Measurements from ENCODE around the gene CYB5R4. TPM values are rescaled to one million over a fixed set of nuclear protein-coding genes. Genes with fewer than 3 reads are reported as not detected.

Gene CYB5R4
- total RNA-seq, 1 experiment from 2014 or later: 17.5 TPM

DNA sequence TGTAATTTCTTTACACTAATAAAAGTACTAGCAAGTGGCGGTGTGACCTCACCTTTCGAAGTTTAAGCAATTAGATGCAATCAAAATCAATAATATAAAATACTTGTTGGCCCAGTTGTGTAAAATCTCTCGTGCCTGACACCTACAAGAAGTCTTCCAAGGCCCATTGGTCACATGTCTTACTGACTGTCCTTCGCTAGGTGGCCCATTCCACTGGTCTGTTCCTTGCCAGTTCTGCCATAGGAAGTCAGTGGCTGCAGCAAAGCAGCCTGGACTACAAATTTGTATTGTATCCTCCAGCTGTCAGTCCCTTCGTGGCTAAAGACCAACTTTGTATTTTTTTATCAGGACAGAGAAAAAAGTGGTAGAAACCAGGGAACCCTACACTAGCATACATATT lies 61.8 kb downstream of the CYB5R4 start:
- H2BK20ac ChIP-seq (ENCODE audit: low read depth, low read length, poor library complexity, severe bottlenecking): no peak overlapping the region
- peak; percentile 50 for DNase-seq
- no peak overlapping the region for H3K23ac ChIP-seq (ENCODE audit: insufficient read length, low read depth, low read length)
- no peak overlapping the region for H4K91ac ChIP-seq (ENCODE audit: insufficient read length, low read depth, low read length)
- no peaks in the 10 kb centered on the region for H3K9me3 Mint-ChIP-seq
- H3K79me1 ChIP-seq (ENCODE audit: insufficient read depth, low read depth, low read length, poor library complexity, severe bottlenecking): no peaks in the 10 kb centered on the region
- no peak overlapping the region for H2AK5ac ChIP-seq (ENCODE audit: insufficient read length, low read length)
- H2BK12ac ChIP-seq (ENCODE audit: insufficient read length, low read depth, low read length): no peak overlapping the region
- H3K4me1 ChIP-seq (ENCODE audit: insufficient read depth, low read length): no peaks in the 10 kb centered on the region
- no peak overlapping the region for H3K56ac ChIP-seq (ENCODE audit: insufficient read length, low read depth, low read length)
- H3K79me2 ChIP-seq (ENCODE audit: insufficient read depth, low read length): no peaks in the 10 kb centered on the region
- no peak overlapping the region for H3K18ac ChIP-seq (ENCODE audit: insufficient read length, low read depth, low read length)
- no peak overlapping the region for H3K4ac ChIP-seq (ENCODE audit: low read depth, low read length)
- no peaks in the 10 kb centered on the region for H3K4me1 Mint-ChIP-seq
- H3K27ac ChIP-seq (ENCODE audit: insufficient read length, low read depth, low read length): no peak overlapping the region
- no peak overlapping the region for H3K4me2 ChIP-seq (ENCODE audit: insufficient read depth, insufficient read length, low read length)
- H3K27ac Mint-ChIP-seq: no peak overlapping the region
- H2AFZ ChIP-seq (ENCODE audit: low read length): no peak overlapping the region
- no peak overlapping the region for H2BK120ac ChIP-seq (ENCODE audit: low read depth, low read length, poor library complexity, severe bottlenecking)
- no peak overlapping the region for H4K5ac ChIP-seq (ENCODE audit: insufficient read length, low read depth, low read length)
- H4K20me1 ChIP-seq (ENCODE audit: control insufficient read depth, insufficient read depth, insufficient read length): no peaks in the 10 kb centered on the region
- H3K36me3 Mint-ChIP-seq (ENCODE audit: insufficient read depth in 1 of 3, low read depth in 3 of 3): peaks cover 6 to 13% (median 7%) of the 10 kb centered on the region in 3 experiments; a peak in 5 of 7 replicates
- H3K14ac ChIP-seq (ENCODE audit: insufficient read depth, low read length): no peak overlapping the region
- TF ChIP-seq, protein P1, sequence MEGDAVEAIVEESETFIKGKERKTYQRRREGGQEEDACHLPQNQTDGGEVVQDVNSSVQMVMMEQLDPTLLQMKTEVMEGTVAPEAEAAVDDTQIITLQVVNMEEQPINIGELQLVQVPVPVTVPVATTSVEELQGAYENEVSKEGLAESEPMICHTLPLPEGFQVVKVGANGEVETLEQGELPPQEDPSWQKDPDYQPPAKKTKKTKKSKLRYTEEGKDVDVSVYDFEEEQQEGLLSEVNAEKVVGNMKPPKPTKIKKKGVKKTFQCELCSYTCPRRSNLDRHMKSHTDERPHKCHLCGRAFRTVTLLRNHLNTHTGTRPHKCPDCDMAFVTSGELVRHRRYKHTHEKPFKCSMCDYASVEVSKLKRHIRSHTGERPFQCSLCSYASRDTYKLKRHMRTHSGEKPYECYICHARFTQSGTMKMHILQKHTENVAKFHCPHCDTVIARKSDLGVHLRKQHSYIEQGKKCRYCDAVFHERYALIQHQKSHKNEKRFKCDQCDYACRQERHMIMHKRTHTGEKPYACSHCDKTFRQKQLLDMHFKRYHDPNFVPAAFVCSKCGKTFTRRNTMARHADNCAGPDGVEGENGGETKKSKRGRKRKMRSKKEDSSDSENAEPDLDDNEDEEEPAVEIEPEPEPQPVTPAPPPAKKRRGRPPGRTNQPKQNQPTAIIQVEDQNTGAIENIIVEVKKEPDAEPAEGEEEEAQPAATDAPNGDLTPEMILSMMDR (conservative IDR thresholded peaks at IDR 0.05): peak; percentile 49
- no CpG with 5 or more reads among the region's 5 CpGs for WGBS (ENCODE audit: extremely low coverage, insufficient read length, low lambda C conversion rate)
- H3K9ac ChIP-seq (ENCODE audit: extremely low read depth, insufficient read length, low read length): no peak overlapping the region
- no peak overlapping the region for H2BK5ac ChIP-seq (ENCODE audit: insufficient read length, low read length)
- no peaks in the 10 kb centered on the region for H3K23me2 ChIP-seq (ENCODE audit: insufficient read length, low read depth, low read length, poor library complexity, severe bottlenecking)
- no peak overlapping the region for H2BK15ac ChIP-seq (ENCODE audit: low read depth, low read length)
- H4K8ac ChIP-seq (replicated peaks; ENCODE audit: insufficient read length, low read depth, low read length): no peak overlapping the region
- H3T11ph ChIP-seq (ENCODE audit: low read length): no peak overlapping the region
- H3K27me3 Mint-ChIP-seq (ENCODE audit: low read depth): no peaks in the 10 kb centered on the region
- H3K4me3 Mint-ChIP-seq: no peak overlapping the region
- no peaks in the 10 kb centered on the region for H3K27me3 ChIP-seq (ENCODE audit: insufficient read depth, low read length)
- H3K9me3 ChIP-seq (ENCODE audit: control insufficient read depth, low read depth, low read length): no peaks in the 10 kb centered on the region

Measured in H9 (cell line).